Neuronal stem cell (in vitro differentiated cells): ENCODE measurements around the gene UPF2.

ENCODE experiments used
- DNase-seq: peaks from one replicate; pipeline ENCODE4 v3.0.0-alpha.2; 2013; ENCODE audit warnings: low spot score
- H2AFZ ChIP-seq: one replicate; pipeline ENCODE4 v1.6.1; 2013; ENCODE audit warnings: mild to moderate bottlenecking, low read length, inconsistent platforms
- H2AK5ac ChIP-seq: 2 replicates; pipeline ENCODE4 v1.6.1; 2013; ENCODE audit warnings: low read depth, mild to moderate bottlenecking, inconsistent platforms, low read length, moderate library complexity, mixed read lengths
- H2BK120ac ChIP-seq: 2 replicates; pipeline ENCODE4 v1.6.1; 2013; ENCODE audit warnings: low read depth, mild to moderate bottlenecking, inconsistent platforms, low read length, moderate library complexity, mixed read lengths
- H2BK12ac ChIP-seq: one replicate; pipeline ENCODE4 v1.6.1; 2013; ENCODE audit warnings: low read length, inconsistent platforms
- H2BK15ac ChIP-seq: 2 replicates; pipeline ENCODE4 v1.6.1; 2013; ENCODE audit warnings: mild to moderate bottlenecking, low read length, inconsistent platforms, mixed read lengths
- H2BK5ac ChIP-seq: one replicate; pipeline ENCODE4 v1.6.1; 2013; ENCODE audit warnings: inconsistent platforms, mild to moderate bottlenecking, low read length, moderate library complexity
- H3K14ac ChIP-seq: one replicate; pipeline ENCODE4 v1.6.1; 2013; ENCODE audit warnings: low read length, inconsistent platforms
- H3K18ac ChIP-seq: 2 replicates; pipeline ENCODE4 v1.6.1; 2013; ENCODE audit warnings: low read length, inconsistent platforms
- H3K23ac ChIP-seq: 2 replicates; pipeline ENCODE4 v1.6.1; 2013; ENCODE audit warnings: low read depth, mild to moderate bottlenecking, mixed read lengths, low read length, inconsistent platforms; ENCODE audit not compliant: poor library complexity
- H3K27ac ChIP-seq: replicated peaks from 3 replicates; pipeline ENCODE4 v1.5.1; 2013; ENCODE audit warnings: low read length, inconsistent platforms
- H3K27me3 ChIP-seq, 3 experiments: 2 replicates each; pipeline ENCODE4 v1.6.1; 2013; ENCODE audit warnings: low read length in 3 of 3, mild to moderate bottlenecking in 2 of 3, inconsistent platforms in 1 of 3, low read depth in 1 of 3, mixed read lengths in 1 of 3, moderate library complexity in 1 of 3; ENCODE audit not compliant: control insufficient read depth in 3 of 3, insufficient read depth in 3 of 3
- H3K36me3 ChIP-seq, 2 donors: replicated peaks in 1 of 2; 2 replicates each; pipeline ENCODE4 v1.6.1; 2013; ENCODE audit warnings: low read length in 2 of 2; ENCODE audit not compliant: control insufficient read depth in 2 of 2, insufficient read depth in 2 of 2
- H3K4ac ChIP-seq: 2 replicates; pipeline ENCODE4 v1.6.1; 2013; ENCODE audit warnings: inconsistent platforms, mild to moderate bottlenecking, low read length, moderate library complexity
- H3K4me1 ChIP-seq, 2 donors: 1 replicate in 1 of 2; 2 replicates in 1 of 2; pipeline ENCODE4 v1.6.1; 2013; ENCODE audit warnings: low read length in 2 of 2, low read depth in 1 of 2; ENCODE audit not compliant: control insufficient read depth in 2 of 2, insufficient read depth in 1 of 2
- H3K4me2 ChIP-seq: one replicate; pipeline ENCODE4 v1.6.1; 2013; ENCODE audit warnings: mild to moderate bottlenecking, low read length, inconsistent platforms; ENCODE audit not compliant: insufficient read depth, poor library complexity, severe bottlenecking
- H3K4me3 ChIP-seq, 2 donors: 2 replicates each; pipeline ENCODE4 v1.5.1; 2013; ENCODE audit warnings: low read length in 2 of 2, mild to moderate bottlenecking in 2 of 2, inconsistent platforms in 1 of 2, moderate library complexity in 1 of 2
- H3K79me1 ChIP-seq: one replicate; pipeline ENCODE4 v1.6.1; 2013; ENCODE audit warnings: low read depth, mild to moderate bottlenecking, inconsistent platforms, low read length, moderate library complexity
- H3K9ac ChIP-seq: one replicate; pipeline ENCODE4 v1.6.1; 2013; ENCODE audit warnings: mild to moderate bottlenecking, low read depth, low read length, inconsistent platforms; ENCODE audit not compliant: poor library complexity
- H3K9me3 ChIP-seq, 2 donors: replicated peaks in 1 of 2; 2 replicates each; pipeline versions ENCODE3 to v1.6.1; 2013; ENCODE audit warnings: low read length in 2 of 2, mild to moderate bottlenecking in 2 of 2, inconsistent platforms in 1 of 2, low read depth in 1 of 2, mixed read lengths in 1 of 2, moderate library complexity in 1 of 2; ENCODE audit not compliant: control insufficient read depth in 2 of 2, insufficient read depth in 1 of 2
- H4K8ac ChIP-seq: one replicate; pipeline ENCODE4 v1.6.1; 2013; ENCODE audit warnings: low read depth, mild to moderate bottlenecking, inconsistent platforms, low read length, moderate library complexity
- H4K91ac ChIP-seq: one replicate; pipeline ENCODE4 v1.6.1; 2013; ENCODE audit warnings: low read length, low read depth, mild to moderate bottlenecking, inconsistent platforms; ENCODE audit not compliant: poor library complexity
- WGBS, 2 donors: extraction: QIAGEN DNeasy Blood & Tissue Kit; methylation state at CpG; one replicate each; pipeline ENCODE4 v1.1.7; 2013; ENCODE audit warnings: missing lambda C conversion rate in 2 of 2, mixed read lengths in 1 of 2; ENCODE audit not compliant: insufficient read length in 2 of 2, insufficient replicate concordance in 1 of 2; ENCODE audit errors: extremely low coverage in 2 of 2; 5-methylcytosine and 5-hydroxymethylcytosine counted together

Gene UPF2

DNA sequence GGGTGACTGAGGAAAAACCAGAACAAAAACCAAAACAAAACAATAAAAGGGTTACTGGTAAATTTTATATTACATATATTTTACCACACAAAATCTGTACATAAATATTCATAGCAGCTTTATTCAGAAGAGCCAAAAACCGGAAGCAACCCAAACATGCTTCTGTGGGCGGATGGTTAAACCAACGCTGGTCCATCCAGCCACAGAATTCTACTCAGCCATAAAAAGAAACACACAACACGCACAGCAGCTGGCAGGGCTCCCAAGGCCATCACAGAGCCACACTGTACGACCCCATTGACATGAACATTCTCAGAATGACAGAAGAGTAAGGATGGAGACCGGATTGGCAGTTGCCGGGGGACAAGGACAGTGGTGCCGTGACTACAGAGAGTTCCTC, 135.9 kb downstream of the UPF2 start:
- no peak overlapping the region for H2AK5ac ChIP-seq
- H3K18ac ChIP-seq: no peak overlapping the region
- H3K36me3 ChIP-seq: no peaks in the 10 kb centered on the region
- peaks cover 4 to 6% of the 10 kb centered on the region in 2 donors for H3K4me1 ChIP-seq
- H3K4me2 ChIP-seq: no peak overlapping the region
- H3K27ac ChIP-seq: no peak overlapping the region
- H3K23ac ChIP-seq: no peak overlapping the region
- H2BK5ac ChIP-seq: no peak overlapping the region
- no peak overlapping the region for H4K91ac ChIP-seq
- H3K4ac ChIP-seq: no peak overlapping the region
- no peak overlapping the region for H3K4me3 ChIP-seq
- DNase-seq: no peak
- no peak overlapping the region for H3K9ac ChIP-seq
- H2AFZ ChIP-seq: no peak overlapping the region
- no peaks in the 10 kb centered on the region for H3K79me1 ChIP-seq
- H2BK120ac ChIP-seq: no peak overlapping the region
- H3K9me3 ChIP-seq: peaks cover 0 to 2% of the 10 kb centered on the region in 2 donors
- no peak overlapping the region for H4K8ac ChIP-seq
- no peak overlapping the region for H2BK12ac ChIP-seq
- H3K27me3 ChIP-seq: no peaks in the 10 kb centered on the region
- no peak overlapping the region for H3K14ac ChIP-seq
- WGBS, 2 donors: no CpG with 5 or more reads among the region's 8 CpGs
- no peak overlapping the region for H2BK15ac ChIP-seq

DNA sequence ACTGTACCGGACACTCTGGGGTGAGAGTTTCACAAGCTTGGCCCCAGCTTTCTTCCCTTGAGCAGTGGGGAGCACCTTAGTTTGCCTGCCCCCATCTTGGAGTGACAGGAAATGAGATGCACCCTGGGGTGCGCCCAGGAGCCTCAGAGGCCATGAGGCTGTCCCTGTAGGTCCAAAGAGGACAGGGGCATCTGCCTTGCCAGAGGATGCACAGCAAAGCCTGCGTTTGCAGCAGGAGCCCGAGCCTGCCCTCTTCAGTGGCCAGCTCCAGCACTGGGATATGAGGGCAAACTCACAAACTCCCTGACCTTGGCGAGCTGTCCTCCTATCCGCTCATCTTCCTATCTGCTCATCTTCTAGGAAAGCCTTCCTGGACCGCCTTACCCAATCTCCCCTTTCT, 140.0 kb downstream of the UPF2 start:
- no peak overlapping the region for H2BK120ac ChIP-seq
- no peak for DNase-seq
- no peak overlapping the region for H2AFZ ChIP-seq
- H4K8ac ChIP-seq: no peak overlapping the region
- no peak overlapping the region for H3K18ac ChIP-seq
- H3K79me1 ChIP-seq: peaks cover 3% of the 10 kb centered on the region
- no peak overlapping the region for H2AK5ac ChIP-seq
- H4K91ac ChIP-seq: no peak overlapping the region
- no peak overlapping the region for H3K4me3 ChIP-seq
- H3K23ac ChIP-seq: no peak overlapping the region
- no peak overlapping the region for H3K4me2 ChIP-seq
- no peak overlapping the region for H2BK15ac ChIP-seq
- no peak overlapping the region for H2BK12ac ChIP-seq
- H3K27me3 ChIP-seq: no peaks in the 10 kb centered on the region
- H3K9me3 ChIP-seq: peaks cover 0 to 1% of the 10 kb centered on the region in 2 donors
- H3K4ac ChIP-seq: no peak overlapping the region
- H3K4me1 ChIP-seq: peaks cover 0 to 6% of the 10 kb centered on the region in 2 donors
- no peak overlapping the region for H3K27ac ChIP-seq
- WGBS, 2 donors: no CpG with 5 or more reads among the region's 7 CpGs
- H3K14ac ChIP-seq: no peak overlapping the region
- H2BK5ac ChIP-seq: no peak overlapping the region
- H3K36me3 ChIP-seq: no peaks in the 10 kb centered on the region
- H3K9ac ChIP-seq: no peak overlapping the region

DNA sequence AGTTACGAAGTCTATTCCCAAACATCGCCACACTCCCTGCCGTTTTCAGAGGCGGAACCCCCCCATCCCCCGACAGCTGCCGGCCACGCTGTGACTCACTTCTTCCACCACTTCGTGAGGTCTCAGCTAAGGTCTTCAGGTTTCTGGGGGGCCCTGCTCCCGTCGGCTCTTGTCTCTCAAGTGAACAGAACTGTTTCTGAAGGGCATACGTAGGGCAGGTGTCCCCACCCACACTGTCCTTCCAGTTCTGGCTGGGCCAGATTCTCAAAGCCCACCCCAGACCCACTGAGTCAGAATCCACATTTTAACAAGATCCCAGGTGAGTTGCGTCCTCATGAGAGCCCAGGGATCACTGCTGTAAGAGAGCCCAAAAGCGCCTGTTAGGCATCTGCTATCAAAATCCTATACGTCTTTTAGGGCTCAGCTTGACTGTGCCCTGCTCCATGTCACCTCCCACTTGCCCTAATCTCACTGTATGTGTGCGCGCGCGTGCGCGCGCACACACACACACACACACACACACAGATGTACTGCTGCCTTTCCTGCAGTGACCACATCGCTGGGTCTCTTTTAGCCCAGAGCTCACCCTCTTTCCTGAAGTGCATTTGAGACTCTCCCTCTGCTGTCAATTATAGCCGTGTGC, 140.7 kb downstream of the UPF2 start:
- no peak overlapping the region for H3K4me3 ChIP-seq
- no peak overlapping the region for H3K14ac ChIP-seq
- H2AFZ ChIP-seq: peak overlapping the region; percentile 72
- H3K79me1 ChIP-seq: peaks cover 3% of the 10 kb centered on the region
- H2AK5ac ChIP-seq: no peak overlapping the region
- no peak overlapping the region for H2BK5ac ChIP-seq
- no peak overlapping the region for H4K91ac ChIP-seq
- no peak overlapping the region for H3K23ac ChIP-seq
- H3K36me3 ChIP-seq: no peaks in the 10 kb centered on the region
- no peak overlapping the region for H3K27ac ChIP-seq
- H3K4me2 ChIP-seq: no peak overlapping the region
- H3K9ac ChIP-seq: no peak overlapping the region
- DNase-seq: no peak
- no peak overlapping the region for H2BK120ac ChIP-seq
- no peak overlapping the region for H2BK12ac ChIP-seq
- H2BK15ac ChIP-seq: no peak overlapping the region
- H3K9me3 ChIP-seq: peaks cover 0 to 1% of the 10 kb centered on the region in 2 donors
- H3K27me3 ChIP-seq: no peaks in the 10 kb centered on the region
- no CpG with 5 or more reads among the region's 23 CpGs for whole genome bisulfite sequencing, 2 donors
- H3K18ac ChIP-seq: peak overlapping the region; percentile 29
- H4K8ac ChIP-seq: no peak overlapping the region
- H3K4me1 ChIP-seq: peaks cover 0 to 6% of the 10 kb centered on the region in 2 donors
- no peak overlapping the region for H3K4ac ChIP-seq

DNA sequence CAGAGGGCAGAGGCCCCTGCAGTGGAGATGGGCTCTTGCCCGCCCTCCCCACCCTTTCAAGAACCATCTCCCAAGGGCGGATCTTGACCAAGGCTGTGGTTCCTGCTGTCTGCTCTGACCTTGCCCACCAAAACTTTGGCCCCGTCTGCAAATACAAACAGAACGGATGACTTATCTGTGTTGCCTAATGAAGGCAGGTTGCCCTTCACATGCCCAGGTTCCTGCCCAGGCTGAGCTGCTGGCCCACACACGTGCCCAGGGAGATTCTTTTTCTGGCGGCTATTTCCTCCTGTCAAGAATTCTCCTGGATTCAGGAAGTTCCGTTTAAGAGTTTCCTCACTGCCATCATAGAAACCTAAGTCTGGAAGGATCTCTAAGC, 141.2 kb downstream of the UPF2 start:
- Histone ChIP-seq H2BK12ac (no peak overlapping the region), H3K9me3 (peaks cover 0 to 1% of the 10 kb centered on the region in 2 donors), H4K8ac (no peak overlapping the region), H3K14ac (no peak overlapping the region), H2BK5ac (no peak overlapping the region), H3K79me1 (peaks cover 3% of the 10 kb centered on the region), H3K18ac (no peak overlapping the region), H3K4me1 (peaks cover 0 to 6% of the 10 kb centered on the region in 2 donors), H2BK120ac (no peak overlapping the region), H2BK15ac (no peak overlapping the region), H3K36me3 (no peaks in the 10 kb centered on the region), H3K9ac (no peak overlapping the region), H2AFZ (peak overlapping the region; percentile 72), H3K4ac (no peak overlapping the region), H3K27me3 (no peaks in the 10 kb centered on the region), H3K27ac (no peak overlapping the region), H4K91ac (no peak overlapping the region), H2AK5ac (no peak overlapping the region), H3K4me2 (no peak overlapping the region), H3K23ac (no peak overlapping the region), H3K4me3 (no peak overlapping the region)
- no peak for DNase-seq
- no CpG with 5 or more reads among the region's 7 CpGs for WGBS, 2 donors
